Activated CD8-positive, alpha-beta memory T cell treated with anti-CD3 and anti-CD28 coated beads for 1 hour (primary cell): ENCODE measurements around the gene HORMAD2.

Experiments
- DNase-seq, 2 donors: peaks; one replicate each; pipeline ENCODE4 v3.0.0-alpha.2; 2020; ENCODE audit warnings: low read depth in 1 of 2; ENCODE audit errors: extremely low read depth in 1 of 2

HORMAD2 gene, protein sequence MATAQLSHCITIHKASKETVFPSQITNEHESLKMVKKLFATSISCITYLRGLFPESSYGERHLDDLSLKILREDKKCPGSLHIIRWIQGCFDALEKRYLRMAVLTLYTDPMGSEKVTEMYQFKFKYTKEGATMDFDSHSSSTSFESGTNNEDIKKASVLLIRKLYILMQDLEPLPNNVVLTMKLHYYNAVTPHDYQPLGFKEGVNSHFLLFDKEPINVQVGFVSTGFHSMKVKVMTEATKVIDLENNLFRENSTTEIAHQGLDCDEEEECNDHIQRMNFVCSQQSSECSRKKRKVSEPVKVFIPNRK

DNA sequence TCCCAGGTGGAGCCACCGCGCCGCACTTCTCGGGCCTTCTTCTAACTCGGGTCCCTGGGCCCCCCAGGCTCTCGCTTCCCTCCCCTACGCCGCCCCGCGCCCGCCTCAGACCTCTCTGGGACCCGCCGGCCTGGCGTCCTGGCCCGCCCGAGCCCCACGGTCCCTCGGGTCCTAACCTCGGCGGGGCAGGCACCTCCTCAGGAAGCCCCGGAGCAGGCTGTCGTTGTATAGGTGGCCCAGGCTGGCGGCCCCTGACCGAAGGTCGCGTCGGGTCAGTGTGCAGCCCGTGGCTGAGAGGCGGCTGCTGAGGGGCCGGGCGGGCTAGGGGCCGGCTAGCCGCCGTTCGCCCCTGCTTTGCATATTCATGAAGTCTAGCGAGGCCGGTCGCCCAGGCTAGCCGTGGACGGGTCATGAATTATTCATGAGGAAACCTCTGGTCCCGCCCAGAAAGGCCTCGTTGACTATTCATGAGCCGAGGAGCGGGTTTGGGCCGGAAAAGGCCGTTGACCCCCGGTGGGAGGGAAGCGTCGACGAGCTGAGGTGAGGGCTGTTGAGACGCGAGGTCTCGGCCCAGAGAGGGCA is at the start of gene HORMAD2:
TSS of gene HORMAD2 (plus strand) at position 513 of the 582 bp plus-strand sequence. CDS start 13,489 bp downstream, outside the sequence.
- DNase-seq, result no peak

DNA sequence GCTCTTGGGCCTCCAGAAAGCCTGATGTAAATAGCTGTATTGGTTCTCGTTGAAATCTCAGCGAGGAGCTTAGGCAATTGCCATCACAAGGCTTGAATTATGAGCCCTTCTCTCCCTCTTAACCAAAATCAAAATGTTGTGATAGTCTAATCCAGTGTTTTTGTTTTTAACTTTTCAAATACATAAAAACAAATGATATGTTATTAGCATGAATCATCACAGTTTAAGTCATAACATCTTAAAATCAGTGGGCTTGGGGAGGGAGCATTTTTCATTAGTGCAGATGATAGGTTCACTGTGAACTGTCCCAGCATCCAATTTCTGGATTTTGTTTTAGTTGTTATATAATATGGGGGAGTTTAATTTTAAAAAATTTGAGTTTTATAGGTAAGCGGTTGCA is 48.9 kb upstream of the HORMAD2 start:
- no peak for DNase-seq

DNA sequence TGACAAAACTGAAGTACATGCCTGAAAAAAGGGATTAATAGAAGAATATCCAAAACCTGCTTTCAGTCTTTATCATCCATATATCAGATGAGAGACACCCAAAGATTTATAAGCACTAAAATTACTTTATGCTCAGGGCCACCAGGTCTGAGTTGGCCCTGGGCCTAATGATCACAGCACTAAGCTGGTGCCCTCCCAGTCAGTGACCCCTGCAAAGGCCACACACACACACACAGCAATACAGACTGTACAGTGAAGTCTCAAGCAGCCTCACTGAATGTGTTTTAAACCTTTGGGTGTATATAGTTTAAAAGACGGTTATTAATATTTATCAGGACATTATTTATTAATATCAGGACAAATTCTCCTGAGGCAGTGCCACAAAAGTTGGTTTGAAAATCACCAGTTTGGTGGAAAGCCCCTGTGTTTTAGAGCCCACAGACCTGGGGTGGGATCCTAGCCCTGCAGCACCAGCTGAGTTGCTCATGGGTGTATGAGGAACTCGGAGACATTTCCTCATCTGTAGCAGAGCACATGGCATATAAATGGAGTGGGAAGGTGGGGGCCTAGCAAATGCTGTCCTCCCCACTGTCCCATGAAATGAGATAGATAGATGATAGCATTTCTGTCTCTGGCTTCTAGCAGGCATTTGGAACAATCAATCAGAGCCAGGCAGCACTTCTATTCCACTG is 48.4 kb upstream of the HORMAD2 start:
- DNase-seq, result no peak

DNA sequence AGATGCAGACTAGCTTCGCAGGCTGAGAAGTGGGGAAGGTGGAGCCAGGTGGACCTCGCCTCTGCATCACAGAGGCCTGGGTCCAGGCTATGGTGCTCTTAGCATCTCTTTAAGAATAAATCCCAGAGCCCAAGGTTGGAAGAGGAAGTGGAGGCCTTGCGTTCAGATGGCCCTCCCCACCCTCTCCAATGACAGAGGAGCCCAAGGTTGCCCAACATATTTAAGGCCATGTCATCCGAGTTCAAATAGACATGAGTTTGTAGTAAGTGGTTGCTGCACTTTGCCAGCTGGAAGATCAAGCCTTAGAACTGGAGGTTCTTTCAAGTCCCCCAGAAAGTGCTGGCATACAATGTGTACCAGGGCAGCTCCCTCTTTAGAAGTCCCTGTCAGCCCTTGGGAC is 47.1 kb upstream of the HORMAD2 start:
- DNase-seq, result no peak

DNA sequence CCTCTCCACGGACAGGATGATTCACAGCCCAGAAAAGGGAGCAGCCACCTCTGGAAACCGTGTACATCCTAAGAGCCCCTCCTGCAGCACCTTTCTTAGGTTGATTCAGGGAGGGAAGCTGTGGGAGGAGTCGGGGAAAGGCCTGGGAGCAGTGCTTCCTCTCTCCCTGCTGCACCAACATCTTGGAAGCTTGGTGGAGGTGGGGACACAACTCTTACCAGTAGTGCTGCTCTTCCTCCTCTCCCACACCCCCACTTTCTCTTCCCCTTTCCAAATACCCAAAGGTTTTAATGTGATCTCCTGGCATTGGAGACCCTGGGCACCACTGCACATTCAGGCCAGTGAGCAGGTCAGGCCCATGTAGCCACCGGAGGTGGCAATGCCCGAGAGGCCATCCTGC is 46.4 kb upstream of the HORMAD2 start:
- no peak for DNase-seq

DNA sequence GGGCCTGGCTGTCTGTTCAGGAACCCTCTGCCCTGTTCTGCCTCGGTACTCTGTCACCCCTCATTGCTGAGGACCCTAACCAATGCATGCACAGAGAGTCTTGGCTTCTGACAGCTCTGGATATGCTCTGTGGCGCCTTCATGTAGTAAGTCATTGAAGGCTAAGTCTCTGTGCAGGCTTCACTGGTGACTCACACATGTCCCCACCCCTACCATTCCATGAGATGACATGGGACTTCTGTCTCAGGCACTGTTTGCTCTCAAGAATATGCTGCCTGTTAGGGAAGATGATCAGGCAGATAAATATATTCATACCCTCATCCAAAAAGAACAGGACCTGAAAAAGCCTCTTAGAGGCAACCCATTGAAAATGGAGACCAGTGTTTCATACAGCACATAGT is 43.6 kb upstream of the HORMAD2 start:
- DNase-seq, result no peak

DNA sequence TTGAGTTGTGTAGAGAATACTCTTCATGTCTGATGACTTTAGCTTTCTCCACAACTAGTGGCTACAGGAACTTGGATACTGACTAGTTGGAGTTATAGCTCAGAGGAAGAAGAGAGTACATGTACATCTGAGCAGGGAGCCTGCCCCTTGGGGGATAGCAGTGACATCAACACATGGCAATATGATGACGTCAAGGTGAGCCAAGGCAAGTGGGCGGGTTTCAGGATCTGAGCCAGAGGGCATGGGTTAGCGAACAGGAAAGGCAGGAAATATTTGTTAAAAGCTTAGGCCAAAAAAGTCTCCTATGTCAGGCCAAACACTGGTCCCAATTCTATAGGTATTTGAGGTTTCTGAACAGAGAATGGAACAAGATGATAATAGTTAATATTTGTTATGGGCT is 42.0 kb upstream of the HORMAD2 start:
- DNase-seq, result no peak

DNA sequence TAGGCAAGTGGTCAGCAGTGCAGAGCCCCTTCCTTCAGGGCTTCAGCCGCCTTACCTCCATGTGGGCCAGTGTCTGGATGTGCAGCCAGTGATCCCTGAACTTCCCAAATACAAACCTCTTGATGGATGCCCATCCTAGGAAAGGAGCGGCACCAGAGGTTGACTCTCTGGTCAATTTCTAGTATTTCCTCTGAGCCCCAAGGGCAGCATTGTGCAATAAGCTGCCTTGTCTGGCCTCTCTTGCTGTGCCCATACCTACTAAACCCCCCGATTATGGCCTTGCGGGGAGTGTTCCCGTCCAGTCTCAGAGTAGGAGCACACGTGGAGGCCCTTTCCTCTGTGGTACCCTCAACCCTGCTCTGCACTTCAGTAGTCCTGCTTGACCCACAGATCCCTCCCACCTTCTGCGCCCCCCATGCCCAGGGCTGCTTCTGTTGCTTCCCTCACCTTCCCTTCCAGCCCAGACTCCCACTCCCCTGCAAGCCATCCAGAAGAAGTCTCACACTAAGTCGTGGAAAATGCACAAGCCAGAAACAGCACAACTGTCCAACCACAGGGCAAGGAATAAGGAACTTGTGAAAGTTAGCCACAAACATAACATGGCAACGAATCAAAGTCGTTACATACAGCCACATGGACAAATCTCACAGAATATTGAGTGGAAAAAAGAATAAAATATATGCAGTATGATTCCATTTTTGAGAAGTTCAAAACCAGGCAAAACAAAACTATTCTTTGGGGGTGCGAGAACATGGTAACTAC is 39.6 kb upstream of the HORMAD2 start:
- DNase-seq, result no peak

DNA sequence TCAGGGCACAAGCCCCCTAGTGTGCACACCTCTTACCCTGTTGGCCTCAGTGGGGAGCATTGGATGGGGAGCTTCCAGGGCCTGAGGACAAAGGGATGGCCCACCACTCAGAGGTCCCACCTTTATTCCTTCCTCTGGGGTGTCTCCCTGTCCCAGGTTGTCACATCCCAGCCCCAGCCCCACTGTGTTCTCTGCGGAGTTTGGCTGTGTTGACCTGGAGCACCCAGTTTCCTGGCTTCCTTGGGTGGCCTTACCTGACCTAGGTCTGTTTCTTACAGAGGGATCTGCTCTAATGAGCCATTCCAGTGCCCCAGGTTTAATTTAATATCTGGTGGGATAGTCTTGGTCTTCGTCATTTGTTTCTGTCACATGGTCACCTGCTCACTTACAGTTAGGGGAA is 38.8 kb upstream of the HORMAD2 start:
- no peak for DNase-seq

DNA sequence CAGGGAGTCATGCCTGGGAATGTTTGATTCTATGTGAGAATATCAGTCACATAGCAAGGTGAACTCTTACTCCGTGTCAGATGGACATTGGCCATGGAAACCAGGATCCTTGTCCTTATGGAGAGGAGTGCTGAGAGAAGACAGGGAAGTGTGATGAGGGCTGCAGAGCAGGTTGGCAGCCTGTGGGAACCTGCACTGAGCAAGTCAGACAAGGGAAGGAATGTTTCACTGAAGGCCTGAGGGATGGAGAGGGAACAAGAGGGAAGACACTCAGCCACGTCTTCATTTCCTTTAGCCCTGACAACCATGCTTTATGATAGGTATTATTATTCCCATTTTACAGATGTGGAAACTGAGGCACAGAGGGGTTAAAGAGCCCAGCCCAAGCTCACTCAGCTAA is 38.4 kb upstream of the HORMAD2 start:
- no peak for DNase-seq

DNA sequence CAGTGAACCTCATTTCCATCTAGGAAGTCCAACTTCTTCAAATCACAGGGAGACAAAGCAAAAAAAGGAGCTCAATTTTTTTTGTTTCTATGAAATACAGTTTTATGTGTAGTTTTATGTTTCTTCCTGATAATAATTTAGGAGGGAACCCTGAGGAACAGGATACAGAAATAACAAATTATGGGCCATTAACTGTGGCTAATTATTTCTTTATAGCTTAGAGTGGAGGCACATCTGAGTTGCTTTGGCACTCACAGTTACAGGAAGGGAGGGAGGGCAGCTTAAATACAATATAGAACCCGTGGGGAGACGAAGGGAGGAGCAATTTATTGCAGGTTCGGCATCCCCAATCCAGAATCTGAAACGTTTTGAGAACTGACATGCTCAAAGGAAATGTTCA is 37.1 kb upstream of the HORMAD2 start:
- no peak for DNase-seq

DNA sequence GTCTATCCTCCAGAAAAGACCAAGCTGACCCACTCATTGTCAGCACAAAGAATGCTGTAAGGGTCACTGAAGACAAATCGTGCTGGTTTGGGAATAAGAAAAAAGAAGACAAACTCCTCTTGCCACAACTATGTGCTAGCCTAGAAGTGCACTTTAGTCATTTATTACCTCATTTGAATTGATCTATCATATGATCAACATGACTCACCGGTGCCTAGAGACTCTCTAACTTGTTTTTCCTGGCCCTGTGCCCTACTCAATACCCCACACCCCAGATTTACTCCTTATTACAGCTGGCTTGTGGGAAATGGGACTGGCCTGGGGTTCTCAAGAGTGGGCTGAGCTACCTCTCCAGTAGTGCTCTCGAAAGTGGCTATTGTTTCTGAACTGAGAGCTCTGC is 35.9 kb upstream of the HORMAD2 start:
- no peak for DNase-seq

DNA sequence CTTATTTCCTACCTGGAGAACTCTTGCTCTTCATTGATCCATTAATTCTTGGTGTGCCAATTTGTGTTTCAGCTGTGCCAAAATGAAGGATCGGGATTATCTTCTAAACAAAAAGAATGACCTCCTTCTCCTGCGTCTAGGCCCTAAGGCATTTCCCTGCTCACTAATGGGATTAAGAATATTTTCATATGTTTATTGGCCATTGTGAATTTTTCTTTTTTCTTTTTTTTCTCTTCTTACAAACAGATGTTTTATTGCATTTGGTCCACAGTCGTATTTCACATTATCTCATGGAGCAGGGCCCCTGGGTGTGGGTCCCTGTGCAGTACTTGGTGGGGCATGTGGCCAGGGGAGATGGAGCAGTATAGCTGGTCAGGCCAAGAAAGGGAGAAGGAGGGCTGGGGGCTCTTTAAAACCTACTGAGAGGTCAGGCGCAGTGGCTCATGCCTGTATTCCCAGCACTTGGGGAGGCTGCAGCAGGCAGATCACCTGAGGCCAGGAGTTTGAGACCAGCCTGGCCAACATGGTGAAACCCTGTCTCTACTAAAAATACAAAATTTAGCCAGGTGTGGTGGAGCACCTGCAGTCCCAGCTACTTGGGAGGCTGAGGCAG is 35.3 kb upstream of the HORMAD2 start:
- no peak for DNase-seq

DNA sequence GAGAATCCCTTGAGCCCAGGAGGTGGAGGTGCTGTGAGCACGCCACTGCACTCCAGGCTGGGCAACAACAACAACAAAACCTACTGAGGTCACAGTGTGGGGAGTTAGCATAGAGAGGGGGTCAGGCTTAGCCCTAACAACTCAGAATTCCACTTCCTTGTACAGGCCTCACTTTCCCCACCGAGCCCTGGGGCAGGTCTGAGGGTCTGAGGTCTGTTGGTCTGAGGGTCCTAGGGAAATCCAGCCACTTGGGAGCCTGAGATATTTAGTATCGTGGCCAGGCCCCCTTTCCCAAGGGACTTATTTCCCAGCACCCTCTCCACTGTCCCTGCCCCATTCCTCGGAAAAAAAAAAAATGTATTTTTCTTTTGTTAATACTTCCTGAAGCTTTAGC is 34.8 kb upstream of the HORMAD2 start:
- DNase-seq, result no peak

DNA sequence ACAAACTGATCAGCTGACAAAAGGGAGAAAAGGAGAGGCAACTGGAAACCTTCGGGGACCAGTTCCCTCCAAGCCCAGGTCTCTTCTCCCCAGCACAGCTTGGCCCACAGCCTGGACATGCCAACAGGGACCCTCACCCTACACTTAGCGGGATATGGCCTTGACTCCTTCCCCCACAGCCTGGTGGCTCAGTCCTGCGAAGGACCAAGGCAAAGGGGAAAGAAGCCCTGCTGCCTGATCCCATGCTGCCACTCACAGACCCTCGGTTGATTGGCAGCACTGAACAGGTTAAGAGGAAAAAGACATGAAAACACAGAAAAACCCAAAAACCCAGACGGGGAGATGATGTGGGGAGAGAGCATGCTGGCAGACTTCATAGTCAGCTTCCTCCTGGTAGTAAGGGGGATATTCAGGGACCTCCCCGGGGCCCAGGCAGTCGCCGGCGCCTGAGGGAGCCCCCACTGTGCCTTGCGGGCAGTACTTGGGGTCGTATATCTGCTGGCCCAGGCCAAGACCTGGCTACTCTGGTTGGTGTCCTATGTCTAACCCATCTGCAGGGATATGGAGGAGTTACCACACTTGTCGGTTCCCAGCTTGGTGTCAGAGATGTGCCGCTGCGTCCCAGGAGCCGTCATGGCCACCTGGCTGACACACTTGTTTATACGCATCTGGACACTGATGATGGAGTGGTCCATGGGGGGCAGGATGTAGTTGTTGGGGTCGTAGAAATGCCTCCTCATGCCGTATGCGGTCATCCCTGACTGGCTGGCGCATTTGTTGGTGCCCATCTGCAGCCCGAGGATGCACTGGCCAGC is 34.2 kb upstream of the HORMAD2 start:
- DNase-seq, result no peak

DNA sequence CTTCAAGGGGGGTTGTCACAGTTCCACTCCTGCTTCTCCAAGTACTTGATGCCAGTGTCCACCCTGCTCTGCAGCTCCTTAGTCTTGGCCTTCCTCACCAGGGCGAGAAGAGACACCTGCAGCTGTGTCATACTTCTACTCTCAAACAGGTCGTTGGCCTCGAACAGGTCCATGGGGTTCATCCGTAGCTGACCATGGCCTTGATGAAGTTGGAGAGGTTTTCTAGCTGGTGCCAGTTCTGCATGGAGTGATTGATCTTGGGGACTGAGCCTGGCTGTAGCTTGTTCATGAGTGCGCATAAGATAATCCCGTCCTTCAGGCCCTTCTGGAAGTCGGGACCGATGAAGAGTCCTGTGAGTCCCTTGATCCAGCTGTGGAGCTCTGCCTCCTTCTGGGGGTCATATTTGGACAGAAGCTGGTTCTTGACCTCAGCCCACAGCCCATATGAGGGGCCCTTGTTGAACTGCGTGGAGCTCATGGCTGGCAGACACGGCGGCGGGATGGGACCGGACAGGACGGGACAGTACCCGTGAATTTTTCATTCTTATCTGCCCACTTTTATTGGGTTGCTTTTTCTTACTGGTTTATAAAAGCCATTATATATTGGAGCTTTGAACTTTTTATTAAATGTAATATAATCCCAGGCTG is 33.4 kb upstream of the HORMAD2 start:
- DNase-seq, result no peak

DNA sequence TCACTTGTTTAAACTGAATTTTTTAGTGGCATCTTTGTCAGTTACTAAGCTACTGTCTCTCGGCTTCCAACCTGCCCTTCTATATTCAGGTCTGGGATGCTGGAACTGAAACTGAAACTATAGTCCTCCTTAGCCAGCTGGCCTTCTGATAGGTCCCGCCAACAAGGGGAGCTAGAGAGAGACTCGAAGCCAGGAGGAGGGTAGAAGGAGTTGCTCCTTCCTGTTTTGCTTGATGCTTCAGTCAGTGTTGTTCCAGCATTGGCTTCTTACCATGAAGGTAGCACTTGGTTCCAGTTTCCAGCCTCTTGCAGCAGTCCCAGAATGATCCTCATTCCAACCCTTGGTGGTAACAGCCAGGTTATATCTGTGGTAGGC is 32.9 kb upstream of the HORMAD2 start:
- no peak for DNase-seq

DNA sequence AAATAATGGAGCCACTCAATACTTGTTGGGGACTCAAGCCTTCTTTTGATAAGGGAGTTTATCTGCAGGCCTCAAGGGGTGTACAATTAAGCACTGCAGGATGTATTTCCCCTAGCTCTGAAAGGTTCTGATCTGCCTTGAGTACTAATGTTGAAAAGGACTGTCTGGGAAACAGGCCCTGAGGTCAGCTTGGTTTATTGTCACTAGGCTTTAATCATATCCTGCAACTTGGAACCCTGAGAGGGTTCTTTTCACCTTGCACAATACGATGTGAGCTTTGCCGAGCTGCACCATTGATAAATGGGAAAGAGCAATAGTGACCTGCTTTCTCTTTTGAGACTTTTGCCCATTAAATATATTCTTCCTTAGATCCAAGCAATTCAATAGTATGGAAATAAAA is 31.6 kb upstream of the HORMAD2 start:
- no peak for DNase-seq

DNA sequence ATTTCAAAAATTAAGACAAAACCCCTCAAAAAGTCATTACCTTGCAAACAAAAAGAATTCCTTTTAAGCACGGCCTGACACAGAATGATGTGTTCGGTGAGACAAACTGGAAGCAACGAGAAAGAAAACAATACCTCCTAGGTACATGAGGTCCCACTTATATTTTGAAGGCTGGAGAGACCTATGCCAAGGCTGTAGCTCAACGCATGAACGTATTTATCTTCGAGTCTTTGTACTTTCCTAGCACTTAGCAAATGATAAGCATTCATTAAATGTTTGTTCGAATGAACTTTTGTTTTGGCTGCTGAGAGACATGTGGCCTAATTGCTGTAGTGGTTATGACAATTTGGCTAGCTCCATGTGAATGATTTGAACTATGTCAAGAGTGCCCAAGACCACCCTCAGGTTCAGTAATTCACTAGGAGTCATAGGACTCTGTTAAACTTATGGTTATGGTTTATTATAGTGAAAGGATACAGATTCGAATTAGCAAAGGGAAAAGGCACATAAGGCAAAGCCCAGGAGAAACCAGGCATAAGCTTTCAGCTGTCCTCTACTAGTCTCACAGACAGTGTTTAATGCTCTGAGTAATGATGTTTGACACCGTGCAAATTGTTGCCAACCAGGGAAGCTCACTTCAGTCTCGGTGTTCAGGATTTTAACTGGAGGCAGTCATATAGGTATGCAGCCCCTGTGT is 26.0 kb upstream of the HORMAD2 start:
- no peak for DNase-seq

DNA sequence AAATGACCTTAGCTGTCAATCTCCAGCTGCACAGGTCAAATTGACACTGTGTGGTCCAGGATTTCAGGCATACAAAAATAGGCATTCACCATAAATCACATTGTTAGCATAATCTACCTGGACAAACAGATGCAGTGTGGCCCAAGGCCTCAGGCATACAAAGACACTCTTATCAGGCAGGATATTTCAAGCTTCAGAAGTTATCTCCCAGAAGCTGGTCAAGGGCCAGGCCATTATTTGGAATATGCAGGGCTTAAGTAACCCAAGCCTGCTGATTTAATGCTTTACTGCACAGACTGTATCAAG is 25.5 kb upstream of the HORMAD2 start:
- no peak for DNase-seq
